Measurements from ENCODE around the gene RAMP1. TPM values are rescaled to one million over a fixed set of nuclear protein-coding genes. Genes with fewer than 3 reads are reported as not detected.

Gene RAMP1
- total and polyA plus RNA-seq, 2 of the 4 experiments (the other 2 are of a cell fraction), result 15.8 to 77.1 TPM

- no peaks in the 10 kb centered on the region for H3K27me3 ChIP-seq (ENCODE audit: control insufficient read depth, insufficient read depth, low read length)
- no peak overlapping the region for H3K18ac ChIP-seq (ENCODE audit: low read depth, low read length)
- no peak overlapping the region for H3K14ac ChIP-seq (replicated peaks; ENCODE audit: low read depth, low read length)
- no peaks in the 10 kb centered on the region for H3K79me1 ChIP-seq (ENCODE audit: low read depth in 1 of 2, low read length in 2 of 2)
- H3K4me3 ChIP-seq (ENCODE audit: insufficient read depth, low read depth, low read length), result no peak overlapping the region
- H3K56ac ChIP-seq (ENCODE audit: extremely low read depth, insufficient read depth, low read length), result no peak overlapping the region
- peak overlapping the region; percentile 34; the same call in 1 of the 3 replicates for H2BK15ac ChIP-seq (ENCODE audit: low read depth, low read length)
- BruUV-seq (replicated peaks), result no TSS peak
- no peak; the same call in 1 of the 2 replicates for ATAC-seq (ENCODE audit: low read depth)
- no peak overlapping the region for H3K9ac ChIP-seq (ENCODE audit: low read depth, low read length)
- CTCF ChIA-PET, result no interaction called here
- no peak overlapping the region for H2BK20ac ChIP-seq (ENCODE audit: low read depth, low read length)
- no peak overlapping the region for H4K5ac ChIP-seq (ENCODE audit: low read depth, low read length)
- no peak overlapping the region for H3K4me2 ChIP-seq (ENCODE audit: low read depth, low read length)
- WGBS, 2 experiments (ENCODE audit: extremely low coverage in 2 of 2, insufficient read length in 1 of 2), result no CpG with 5 or more reads among the region's 1 CpG
- no peak overlapping the region for H4K91ac ChIP-seq (ENCODE audit: insufficient read depth, low read depth, low read length)
- H2AK9ac ChIP-seq (replicated peaks; ENCODE audit: low read depth, low read length, poor library complexity), result no peak overlapping the region
- peak; percentile 15 for DNase-seq
- H4K8ac ChIP-seq (ENCODE audit: low read depth in 2 of 2, low read length in 2 of 2), result no peak overlapping the region
- dilution Hi-C loops (cut with HindIII; ENCODE audit: low sequenced_read_pairs, unreplicated experiment), result no loop called here
- H2BK5ac ChIP-seq (ENCODE audit: low read depth, low read length, poor library complexity, severe bottlenecking), result no peak overlapping the region
- H3K4ac ChIP-seq (ENCODE audit: low read depth, low read length), result no peak overlapping the region
- peak overlapping the region; percentile 15; the same call in 1 of the 2 replicates for H2AK5ac ChIP-seq (ENCODE audit: low read depth, low read length)
- H2BK120ac ChIP-seq (ENCODE audit: low read depth, low read length), result no peak overlapping the region
- H4K20me1 ChIP-seq (ENCODE audit: insufficient read depth, low read length), result no peaks in the 10 kb centered on the region
- intact Hi-C loops (cut with micrococcal nuclease), result no loop called here
- peaks cover 19% of the 10 kb centered on the region for H3K4me1 ChIP-seq (ENCODE audit: control insufficient read depth, insufficient read depth, low read length)
- no peak overlapping the region for H3K23ac ChIP-seq (ENCODE audit: low read depth, low read length)
- in situ Hi-C loops (cut with MboI; ENCODE audit: low sequenced_read_pairs), result no loop called here
- POLR2A ChIA-PET (ENCODE audit: unreplicated experiment), result no interaction called here
- TF ChIP-seq MAFK (IDR thresholded peaks at IDR 0.05; ENCODE audit: low read depth, low read length) (no peak), POLR2A (IDR thresholded peaks at IDR 0.05; ENCODE audit: low read depth, low read length) (no peak), MAZ (IDR thresholded peaks at IDR 0.05; ENCODE audit: borderline replicate concordance, low read depth, low read length) (no peak), CTCF (conservative IDR thresholded peaks at IDR 0.05; ENCODE audit: low read depth, low read length) (no peak), RCOR1 (IDR thresholded peaks at IDR 0.05; ENCODE audit: insufficient replicate concordance, low read length) (no peak), BHLHE40 (IDR thresholded peaks at IDR 0.05; ENCODE audit: low read depth, low read length) (no peak), RAD21 (IDR thresholded peaks at IDR 0.05; ENCODE audit: low read length) (no peak), USF2 (IDR thresholded peaks at IDR 0.05; ENCODE audit: low read depth, low read length) (no peak), CEBPB (IDR thresholded peaks at IDR 0.05; ENCODE audit: low read depth, low read length) (no peak), RFX5 (IDR thresholded peaks at IDR 0.05; ENCODE audit: low read depth, low read length) (no peak), FOS (IDR thresholded peaks at IDR 0.05; ENCODE audit: low read depth, low read length) (no peak)
- no peak overlapping the region for H3K27ac ChIP-seq (ENCODE audit: insufficient read depth, low read length)
- H3K9me3 ChIP-seq (ENCODE audit: control insufficient read depth, insufficient read depth, low read length), result no peaks in the 10 kb centered on the region
- peaks cover 4% of the 10 kb centered on the region; the same call in 1 of the 2 replicates for H3K9me1 ChIP-seq (ENCODE audit: insufficient read depth, low read length)
- no peaks in the 10 kb centered on the region for H3K36me3 ChIP-seq (ENCODE audit: control insufficient read depth, insufficient read depth, low read length)
- H2AFZ ChIP-seq (replicated peaks; ENCODE audit: low read length, poor library complexity), result no peak overlapping the region
Observed at GRCh38 chr2:237898057-237898414, 38.6 kb downstream of the RAMP1 start.
